HEK293T (cell line): ENCODE results near the gene CCL11.

Source experiments
- CTCF ChIA-PET: fragments of 350-600 bp; formaldehyde crosslinking; extraction: SDS; loops from one replicate; lab custom pipeline; 2021; ENCODE audit warnings: antibody characterized with exemption, inconsistent platforms; lab: Yijun Ruan, JAX
- POLR2A ChIA-PET: fragments of 350-600 bp; formaldehyde crosslinking; extraction: SDS; loops from one replicate; lab custom pipeline; 2020; ENCODE audit warnings: antibody characterized with exemption, inconsistent platforms; lab: Yijun Ruan, JAX
- DNase-seq: peaks from one replicate; pipeline ENCODE4 v3.0.0; 2012; ENCODE audit warnings: mixed read lengths; ENCODE audit errors: extremely low spot score
- ARNT ChIP-seq: fragments of 450-650 bp; IDR thresholded peaks from 2 replicates; pipeline ENCODE4 v1.6.1; 2017; ENCODE audit warnings: mild to moderate bottlenecking
- BHLHE40 ChIP-seq: fragments of 450-650 bp; IDR thresholded peaks from 2 replicates; pipeline ENCODE4 v1.6.1; 2016; ENCODE audit warnings: mild to moderate bottlenecking, moderate library complexity, borderline replicate concordance
- CTBP1 ChIP-seq: fragments of 450-650 bp; IDR thresholded peaks from 2 replicates; pipeline ENCODE4 v1.6.1; 2016; ENCODE audit warnings: borderline replicate concordance
- ELF4 ChIP-seq: fragments of 450-650 bp; IDR thresholded peaks from 2 replicates; pipeline ENCODE4 v1.6.1; 2017; ENCODE audit warnings: antibody characterized with exemption
- FOXA1 ChIP-seq: fragments of 450-650 bp; IDR thresholded peaks from 2 replicates; pipeline ENCODE4 v1.6.1; 2016; ENCODE audit warnings: mild to moderate bottlenecking
- FOXK2 ChIP-seq: fragments of 450-650 bp; IDR thresholded peaks from 2 replicates; pipeline ENCODE4 v1.6.1; 2016; ENCODE audit warnings: mild to moderate bottlenecking
- FOXM1 ChIP-seq: fragments of 450-650 bp; IDR thresholded peaks from 2 replicates; pipeline ENCODE4 v1.6.1; 2017; ENCODE audit warnings: mild to moderate bottlenecking, borderline replicate concordance
- HDGF ChIP-seq: fragments of 450-650 bp; IDR thresholded peaks from 2 replicates; pipeline ENCODE4 v1.6.1; 2017; ENCODE audit warnings: antibody characterized with exemption, borderline replicate concordance
- L3MBTL2 ChIP-seq: fragments of 450-650 bp; conservative IDR thresholded peaks from 2 replicates; pipeline ENCODE4 v1.6.1; 2016; ENCODE audit warnings: mild to moderate bottlenecking
- LEF1 ChIP-seq: fragments of 450-650 bp; IDR thresholded peaks from 2 replicates; pipeline ENCODE4 v1.6.1; 2017; ENCODE audit warnings: mild to moderate bottlenecking, borderline replicate concordance
- NFRKB ChIP-seq: fragments of 450-650 bp; IDR thresholded peaks from 2 replicates; pipeline ENCODE4 v1.6.1; 2016; ENCODE audit warnings: mild to moderate bottlenecking, moderate library complexity
- SP1 ChIP-seq: fragments of 450-650 bp; IDR thresholded peaks from 2 replicates; pipeline ENCODE4 v1.6.1; 2017
- SUZ12 ChIP-seq: fragments of 450-650 bp; IDR thresholded peaks from 2 replicates; pipeline ENCODE4 v1.6.1; 2016; ENCODE audit warnings: mild to moderate bottlenecking
- TARDBP ChIP-seq: fragments of 450-650 bp; IDR thresholded peaks from 2 replicates; pipeline ENCODE4 v1.6.1; 2016
- ZNF384 ChIP-seq: fragments of 450-650 bp; IDR thresholded peaks from 2 replicates; pipeline ENCODE4 v1.6.1; 2016
- TF ChIP-seq, protein P1 (sequence below): fragments of 450-650 bp; IDR thresholded peaks from 2 replicates; pipeline ENCODE4 v1.6.1; 2016

The CCL11 gene

GRCh38 chr17:34283571-34283970 is 2.0 kb upstream of the CCL11 start:
- DNase-seq, result no peak
- CTCF ChIA-PET, result no interaction called here
- TF ChIP-seq FOXA1 (no peak), L3MBTL2 (no peak), SUZ12 (no peak), ARNT (no peak), ELF4 (no peak), CTBP1 (no peak), FOXM1 (no peak), NFRKB (no peak), LEF1 (no peak), ZNF384 (no peak), FOXK2 (no peak), BHLHE40 (no peak), SP1 (no peak), TARDBP (no peak), HDGF (no peak)
- TF ChIP-seq, protein P1, sequence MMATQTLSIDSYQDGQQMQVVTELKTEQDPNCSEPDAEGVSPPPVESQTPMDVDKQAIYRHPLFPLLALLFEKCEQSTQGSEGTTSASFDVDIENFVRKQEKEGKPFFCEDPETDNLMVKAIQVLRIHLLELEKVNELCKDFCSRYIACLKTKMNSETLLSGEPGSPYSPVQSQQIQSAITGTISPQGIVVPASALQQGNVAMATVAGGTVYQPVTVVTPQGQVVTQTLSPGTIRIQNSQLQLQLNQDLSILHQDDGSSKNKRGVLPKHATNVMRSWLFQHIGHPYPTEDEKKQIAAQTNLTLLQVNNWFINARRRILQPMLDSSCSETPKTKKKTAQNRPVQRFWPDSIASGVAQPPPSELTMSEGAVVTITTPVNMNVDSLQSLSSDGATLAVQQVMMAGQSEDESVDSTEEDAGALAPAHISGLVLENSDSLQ, result no peak
- POLR2A ChIA-PET, result no interaction called here

DNA sequence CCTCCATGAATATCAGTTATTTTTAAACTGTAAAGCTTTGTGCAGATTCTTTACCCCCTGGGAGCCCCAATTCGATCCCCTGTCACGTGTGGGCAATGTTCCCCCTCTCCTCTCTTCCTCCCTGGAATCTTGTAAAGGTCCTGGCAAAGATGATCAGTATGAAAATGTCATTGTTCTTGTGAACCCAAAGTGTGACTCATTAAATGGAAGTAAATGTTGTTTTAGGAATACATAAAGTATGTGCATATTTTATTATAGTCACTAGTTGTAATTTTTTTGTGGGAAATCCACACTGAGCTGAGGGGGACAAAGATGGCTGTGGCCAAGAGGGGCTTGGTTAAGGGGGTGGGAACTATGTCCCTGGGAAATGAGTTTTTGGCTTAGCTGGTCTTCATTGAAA is 2.3 kb downstream of the CCL11 start:
- ChIA-PET POLR2A (no interaction called here), CTCF (no interaction called here)
- TF ChIP-seq FOXK2 (no peak), SUZ12 (no peak), ZNF384 (no peak), LEF1 (no peak), SP1 (no peak), CTBP1 (no peak), L3MBTL2 (no peak)
- DNase-seq, result no peak

DNA sequence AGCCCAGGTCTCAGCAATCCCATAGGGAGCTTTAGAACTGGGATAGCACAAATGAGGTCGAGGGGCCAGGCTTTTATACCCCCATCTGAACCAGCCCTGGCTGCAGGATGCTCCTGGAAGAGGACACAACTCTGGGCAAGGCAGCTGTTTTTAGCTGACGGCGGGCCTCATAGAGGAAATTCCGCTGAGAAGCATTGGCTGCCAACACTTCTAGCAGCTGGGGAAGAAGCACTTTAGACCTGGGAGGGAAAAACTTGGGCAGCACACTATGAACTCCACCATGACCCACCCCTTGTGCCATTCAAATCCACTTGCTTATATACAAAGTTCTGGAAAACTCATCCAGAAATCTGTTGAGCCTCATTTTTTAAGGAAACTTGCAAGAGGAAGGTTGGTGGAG is 5.0 kb downstream of the CCL11 start:
- DNase-seq, result no peak
- CTCF ChIA-PET, result no interaction called here
- POLR2A ChIA-PET, result no interaction called here
- TF ChIP-seq LEF1, result no peak
- TF ChIP-seq NFRKB, result no peak
- TF ChIP-seq ZNF384, result no peak
- TF ChIP-seq BHLHE40, result no peak
- TF ChIP-seq HDGF, result no peak
- TF ChIP-seq ARNT, result no peak
- TF ChIP-seq SP1, result no peak
- TF ChIP-seq CTBP1, result no peak
- TF ChIP-seq L3MBTL2, result no peak
- no peak for TF ChIP-seq ELF4
- no peak for TF ChIP-seq FOXM1
- TF ChIP-seq TARDBP, result no peak
- no peak for TF ChIP-seq FOXK2

DNA sequence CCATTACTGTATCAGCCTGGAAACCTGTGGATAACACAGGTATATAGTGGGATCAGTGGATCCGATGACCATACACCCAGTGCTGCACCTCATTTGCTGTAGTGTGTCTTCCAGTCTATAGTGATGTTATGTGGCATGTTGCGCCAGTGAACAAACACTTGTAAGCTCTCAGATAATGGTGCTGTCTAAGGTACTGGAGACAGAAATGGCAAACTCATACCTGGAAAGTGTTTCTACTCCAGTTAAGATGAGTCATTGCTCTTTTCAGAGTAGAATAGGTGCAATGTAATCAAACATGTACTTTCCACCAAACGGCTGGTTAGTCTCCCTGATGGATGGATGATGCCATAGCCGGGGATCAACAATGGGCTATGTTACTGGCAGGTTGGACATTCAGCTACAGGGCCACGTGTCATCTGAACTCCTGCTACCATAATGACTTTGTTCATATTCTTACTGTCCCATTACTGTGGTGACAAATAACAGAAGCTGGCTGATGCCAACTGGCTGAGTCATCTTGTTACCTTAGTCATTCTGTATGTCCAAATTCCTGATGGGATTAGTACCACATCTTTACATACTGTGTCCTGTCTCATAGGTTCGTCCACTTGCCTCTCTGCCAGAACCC is 6.3 kb downstream of the CCL11 start:
- CTCF ChIA-PET, result no interaction called here
- TF ChIP-seq ARNT, result no peak
- no peak for TF ChIP-seq ZNF384
- TF ChIP-seq FOXA1, result no peak
- no peak for TF ChIP-seq FOXM1
- no peak for TF ChIP-seq LEF1
- TF ChIP-seq TARDBP, result no peak
- TF ChIP-seq, protein P1, result no peak
- TF ChIP-seq CTBP1, result no peak
- TF ChIP-seq HDGF, result no peak
- TF ChIP-seq ELF4, result no peak
- TF ChIP-seq SP1, result no peak
- TF ChIP-seq NFRKB, result no peak
- TF ChIP-seq SUZ12, result no peak
- POLR2A ChIA-PET, result no interaction called here
- no peak for DNase-seq

DNA sequence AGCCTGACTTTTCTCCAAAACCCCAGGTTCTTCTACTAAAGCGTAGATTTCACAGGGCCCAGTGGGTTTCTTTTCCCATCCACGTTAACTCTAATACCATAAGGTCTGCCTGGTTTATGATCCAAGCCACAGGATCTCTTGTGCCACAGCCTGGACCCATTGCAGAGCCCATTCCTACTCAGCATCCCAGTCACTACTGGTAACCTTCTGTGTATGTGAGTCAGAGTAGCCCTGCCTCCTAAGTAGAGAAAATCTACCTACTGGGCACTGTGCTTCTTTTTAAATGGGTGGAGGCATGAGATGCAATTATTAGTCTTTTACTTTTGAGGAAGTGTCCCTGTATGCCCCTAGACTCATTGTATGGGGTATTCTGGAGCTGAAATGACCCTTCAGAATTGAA is 13.5 kb downstream of the CCL11 start:
- TF ChIP-seq L3MBTL2 (no peak), ELF4 (no peak), NFRKB (no peak), LEF1 (no peak), HDGF (no peak), CTBP1 (no peak), ARNT (no peak), FOXK2 (no peak), FOXM1 (no peak), FOXA1 (no peak), BHLHE40 (no peak), ZNF384 (no peak), SUZ12 (no peak), SP1 (no peak)
- TF ChIP-seq, protein P1, result no peak
- POLR2A ChIA-PET, result no interaction called here
- DNase-seq, result no peak
- CTCF ChIA-PET, result no interaction called here

GRCh38 chr17:34299956-34300577 is 14.5 kb downstream of the CCL11 start:
- no peak for TF ChIP-seq ZNF384
- DNase-seq, result no peak
- POLR2A ChIA-PET, result no interaction called here
- CTCF ChIA-PET, result no interaction called here
